B cell (primary cell): ENCODE results near the gene GABRQ. TPM values are rescaled to one million over a fixed set of nuclear protein-coding genes. Genes with fewer than 3 reads are reported as not detected.

Source experiments
- ATAC-seq: fragments of 200-7000 bp; cut with Tn5 transposase; one replicate; pipeline ENCODE4 v1.10.0; 2021; ENCODE audit warnings: low read depth, mild to moderate bottlenecking, moderate number of reproducible peaks, moderate library complexity
- CTCF ChIA-PET: fragments of 350-600 bp; sonication (Branson Sonifier 250); formaldehyde crosslinking; loops from one replicate; lab custom pipeline; 2021; ENCODE audit warnings: antibody characterized with exemption, inconsistent platforms; lab: Charles Lee
- POLR2A ChIA-PET: fragments of 350-600 bp; sonication (Branson Sonifier 250); formaldehyde crosslinking; loops from one replicate; lab custom pipeline; 2021; ENCODE audit warnings: antibody characterized with exemption; lab: Charles Lee
- DNase-seq: peaks from one replicate; pipeline ENCODE4 v3.0.0; 2013
- H2AFZ ChIP-seq: 2 replicates; pipeline ENCODE4 v1.6.1; 2012; ENCODE audit warnings: mild to moderate bottlenecking, low read depth, low read length; ENCODE audit not compliant: insufficient read depth, poor library complexity, severe bottlenecking
- H3K27ac ChIP-seq, 2 donors: 1 replicate in 1 of 2; 2 replicates in 1 of 2; pipeline ENCODE4 v1.5.1; 2012 to 2013; ENCODE audit warnings: low read length in 2 of 2, mild to moderate bottlenecking in 2 of 2, moderate library complexity in 1 of 2
- H3K27me3 ChIP-seq, 4 experiments: fragments of 200-600 bp in 1 of 4; sonication (generic) in 1 of 4; replicated peaks in 1 of 4; 1 replicate in 2 of 4; 2 replicates in 2 of 4; pipeline versions ENCODE4 v1.6.1 to v1.7.0; 2013 to 2016; ENCODE audit warnings: low read length in 3 of 4, mild to moderate bottlenecking in 2 of 4, mixed read lengths in 1 of 4, moderate library complexity in 1 of 4; ENCODE audit not compliant: insufficient read depth in 4 of 4, control insufficient read depth in 3 of 4; ENCODE audit errors: control extremely low read depth in 1 of 4
- H3K36me3 ChIP-seq, 2 experiments: replicated peaks in 1 of 2; 1 replicate in 1 of 2; 2 replicates in 1 of 2; pipeline versions ENCODE4 v1.6.1 to v1.7.1; 2013; ENCODE audit warnings: low read length in 1 of 2; ENCODE audit not compliant: insufficient read depth in 2 of 2, control insufficient read depth in 1 of 2; ENCODE audit errors: control extremely low read depth in 1 of 2, extremely low read depth in 1 of 2
- H3K4me1 ChIP-seq, 2 donors: fragments of 200-600 bp in 1 of 2; sonication (generic) in 1 of 2; 1 replicate in 1 of 2; 2 replicates in 1 of 2; pipeline versions ENCODE4 v1.5.1 to v1.6.1; 2013 to 2017; ENCODE audit warnings: low read length in 2 of 2; ENCODE audit not compliant: control insufficient read depth in 2 of 2, insufficient read depth in 2 of 2
- H3K4me2 ChIP-seq: replicated peaks from 2 replicates; pipeline ENCODE3; 2012; ENCODE audit warnings: mild to moderate bottlenecking, low read depth, low read length; ENCODE audit not compliant: poor library complexity, severe bottlenecking
- H3K4me3 ChIP-seq, 5 experiments: fragments of 200-600 bp in 1 of 5; sonication (generic) in 1 of 5; 1 replicate in 3 of 5; 2 replicates in 2 of 5; pipeline versions ENCODE4 v1.5.1 to v1.7.0; 2011 to 2016; ENCODE audit warnings: low read length in 4 of 5, mild to moderate bottlenecking in 4 of 5, low read depth in 2 of 5, control low read depth in 1 of 5, moderate library complexity in 1 of 5; ENCODE audit not compliant: insufficient read depth in 1 of 5; ENCODE audit errors: control extremely low read depth in 1 of 5, extremely low read depth in 1 of 5
- H3K79me2 ChIP-seq: fragments of 200-600 bp; sonication (generic); one replicate; pipeline ENCODE4 v1.6.0; 2016; ENCODE audit warnings: low read length; ENCODE audit not compliant: control insufficient read depth, insufficient read depth
- H3K9ac ChIP-seq: fragments of 200-600 bp; sonication (generic); 2 replicates; pipeline ENCODE4 v1.6.1; 2017; ENCODE audit warnings: mild to moderate bottlenecking, low read length, moderate library complexity
- H3K9me3 ChIP-seq, 3 donors: one replicate each; pipeline versions ENCODE4 v1.6.1 to v1.7.1; 2013; ENCODE audit warnings: low read length in 2 of 3; ENCODE audit not compliant: control insufficient read depth in 2 of 3, insufficient read depth in 1 of 3; ENCODE audit errors: control extremely low read depth in 1 of 3
- H4K20me1 ChIP-seq: 2 replicates; pipeline ENCODE4 v1.6.0; 2012; ENCODE audit warnings: mild to moderate bottlenecking, low read length; ENCODE audit not compliant: insufficient read depth, control insufficient read depth, poor library complexity, severe bottlenecking
- H3K27ac Mint-ChIP-seq: one replicate; pipeline ENCODE4 v1.8.0; 2021; ENCODE audit warnings: mixed read lengths
- H3K27me3 Mint-ChIP-seq: one replicate; pipeline ENCODE4 v1.8.0; 2021; ENCODE audit warnings: mixed read lengths
- H3K4me1 Mint-ChIP-seq: one replicate; pipeline ENCODE4 v1.8.0; 2021; ENCODE audit warnings: mixed read lengths
- H3K4me3 Mint-ChIP-seq: one replicate; pipeline ENCODE4 v1.8.0; 2021; ENCODE audit warnings: mixed read lengths
- H3K9me3 Mint-ChIP-seq: one replicate; pipeline ENCODE4 v1.8.0; 2022; ENCODE audit warnings: mixed read lengths; ENCODE audit not compliant: insufficient read depth
- EZH2 ChIP-seq: IDR thresholded peaks from 2 replicates; pipeline ENCODE4 v1.6.1; 2012; ENCODE audit warnings: borderline replicate concordance, low read depth, mild to moderate bottlenecking, moderate library complexity, low read length; ENCODE audit not compliant: insufficient read depth, poor library complexity, severe bottlenecking
- WGBS: methylation state at CpG from one replicate; pipeline ENCODE4 v1.1.5; 2013; ENCODE audit warnings: missing lambda C conversion rate; ENCODE audit not compliant: insufficient coverage; 5-methylcytosine and 5-hydroxymethylcytosine counted together
- intact Hi-C: fragments of 100-400 bp; cut with micrococcal nuclease; formaldehyde crosslinking; loops from one replicate; pipeline ENCODE4 v1.10.0; 2022
- polyA plus RNA-seq: library from polyadenylated mRNA; depleted of rRNA; stranded (reverse); fragments of >200 nt; gene quantifications from 2 replicates; pipeline ENCODE4 v1.2.3, GENCODE V29; 2012
- total RNA-seq, 2 donors: library from RNA; stranded (reverse); fragments of 120-200 nt in 1 of 2; gene quantifications; 1 replicate in 1 of 2; 2 replicates in 1 of 2; pipeline versions ENCODE4 v1.2.3 to v1.2.4, GENCODE V29; 2013 to 2022
- TF ChIP-seq, protein P1 (sequence below): fragments of 200-600 bp; IDR thresholded peaks from one replicate; pipeline ENCODE4 v1.8.0; 2022; ENCODE audit warnings: antibody characterized with exemption, mild to moderate bottlenecking

Gene GABRQ
- total and polyA plus RNA-seq, 2 donors (not counting 1 experiment from before 2014, with no cell fraction given): not detected

GRCh38 chrX:152614791-152615190, 22.9 kb upstream of the GABRQ start:
- no peaks in the 10 kb centered on the region for H3K79me2 ChIP-seq
- no peak overlapping the region for H3K4me2 ChIP-seq
- intact Hi-C loops: no loop called here
- ChIA-PET POLR2A (no interaction called here), CTCF (no interaction called here)
- H3K4me1 Mint-ChIP-seq: no peaks in the 10 kb centered on the region
- no peaks in the 10 kb centered on the region for H4K20me1 ChIP-seq
- peaks cover 4% of the 10 kb centered on the region for H3K27me3 Mint-ChIP-seq
- no peaks in the 10 kb centered on the region for H3K4me1 ChIP-seq
- ATAC-seq (no peak), DNase-seq (no peak)
- no peak overlapping the region for H3K4me3 ChIP-seq
- no CpG with 5 or more reads among the region's 1 CpG for whole genome bisulfite sequencing
- H3K9me3 Mint-ChIP-seq: no peaks in the 10 kb centered on the region
- H3K4me3 Mint-ChIP-seq: no peak overlapping the region
- H3K36me3 ChIP-seq: no peaks in the 10 kb centered on the region
- H3K9ac ChIP-seq: no peak overlapping the region
- TF ChIP-seq, protein P1, sequence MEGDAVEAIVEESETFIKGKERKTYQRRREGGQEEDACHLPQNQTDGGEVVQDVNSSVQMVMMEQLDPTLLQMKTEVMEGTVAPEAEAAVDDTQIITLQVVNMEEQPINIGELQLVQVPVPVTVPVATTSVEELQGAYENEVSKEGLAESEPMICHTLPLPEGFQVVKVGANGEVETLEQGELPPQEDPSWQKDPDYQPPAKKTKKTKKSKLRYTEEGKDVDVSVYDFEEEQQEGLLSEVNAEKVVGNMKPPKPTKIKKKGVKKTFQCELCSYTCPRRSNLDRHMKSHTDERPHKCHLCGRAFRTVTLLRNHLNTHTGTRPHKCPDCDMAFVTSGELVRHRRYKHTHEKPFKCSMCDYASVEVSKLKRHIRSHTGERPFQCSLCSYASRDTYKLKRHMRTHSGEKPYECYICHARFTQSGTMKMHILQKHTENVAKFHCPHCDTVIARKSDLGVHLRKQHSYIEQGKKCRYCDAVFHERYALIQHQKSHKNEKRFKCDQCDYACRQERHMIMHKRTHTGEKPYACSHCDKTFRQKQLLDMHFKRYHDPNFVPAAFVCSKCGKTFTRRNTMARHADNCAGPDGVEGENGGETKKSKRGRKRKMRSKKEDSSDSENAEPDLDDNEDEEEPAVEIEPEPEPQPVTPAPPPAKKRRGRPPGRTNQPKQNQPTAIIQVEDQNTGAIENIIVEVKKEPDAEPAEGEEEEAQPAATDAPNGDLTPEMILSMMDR: no peak
- TF ChIP-seq EZH2: no peak
- H2AFZ ChIP-seq: no peak overlapping the region
- no peaks in the 10 kb centered on the region for H3K9me3 ChIP-seq
- H3K27me3 ChIP-seq: no peaks in the 10 kb centered on the region
- H3K27ac Mint-ChIP-seq: no peak overlapping the region
- no peak overlapping the region for H3K27ac ChIP-seq

- peaks cover 4% of the 10 kb centered on the region for H3K27me3 Mint-ChIP-seq
- Histone ChIP-seq H4K20me1 (no peaks in the 10 kb centered on the region), H3K4me2 (no peak overlapping the region), H3K27me3 (no peaks in the 10 kb centered on the region), H3K9me3 (no peaks in the 10 kb centered on the region), H3K27ac (no peak overlapping the region), H3K4me1 (no peaks in the 10 kb centered on the region), H2AFZ (no peak overlapping the region), H3K4me3 (no peak overlapping the region), H3K36me3 (no peaks in the 10 kb centered on the region), H3K9ac (no peak overlapping the region), H3K79me2 (no peaks in the 10 kb centered on the region)
- ChIA-PET POLR2A (no interaction called here), CTCF (no interaction called here)
- ATAC-seq (no peak), DNase-seq (no peak)
- intact Hi-C loops: no loop called here
- no peak overlapping the region for H3K4me3 Mint-ChIP-seq
- no peak overlapping the region for H3K27ac Mint-ChIP-seq
- H3K4me1 Mint-ChIP-seq: no peaks in the 10 kb centered on the region
- WGBS: no CpG with 5 or more reads among the region's 2 CpGs
- no peaks in the 10 kb centered on the region for H3K9me3 Mint-ChIP-seq
- TF ChIP-seq, protein P1: no peak
- TF ChIP-seq EZH2: no peak
Measured at GRCh38 chrX:152619897-152620296, 17.8 kb upstream of the GABRQ start.
